ENCODE data around the gene CD58.

CD58 gene

DNA sequence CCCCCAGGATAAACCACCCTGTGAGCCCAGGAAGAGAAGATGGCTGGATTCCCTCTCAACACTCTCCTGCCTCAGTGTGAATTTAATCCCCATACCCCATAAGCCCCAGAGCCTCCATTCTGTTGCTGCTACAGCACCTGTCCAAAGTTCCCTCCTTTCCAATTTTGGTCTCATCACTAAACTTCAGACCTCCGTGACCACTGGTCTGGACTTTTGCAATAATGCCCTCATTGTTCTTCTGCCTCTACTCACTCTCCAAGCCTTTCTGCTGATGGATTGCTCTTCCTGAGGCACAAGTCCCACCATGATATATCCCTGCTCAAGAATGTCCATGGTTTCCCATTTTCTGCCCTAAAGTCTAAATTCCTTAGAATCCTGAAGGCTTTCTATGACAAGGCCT, 83.2 kb downstream of the CD58 start:
- H3K9me3 ChIP-seq (ENCODE audit: severe bottlenecking), result no peaks in the 10 kb centered on the region
- H3K4me3 ChIP-seq (ENCODE audit: severe bottlenecking), result no peak overlapping the region
- H3K36me3 ChIP-seq (ENCODE audit: low read depth), result no peaks in the 10 kb centered on the region
- no peaks in the 10 kb centered on the region for H3K27me3 ChIP-seq (ENCODE audit: insufficient read depth, poor library complexity, severe bottlenecking)
- TF ChIP-seq, protein P1, sequence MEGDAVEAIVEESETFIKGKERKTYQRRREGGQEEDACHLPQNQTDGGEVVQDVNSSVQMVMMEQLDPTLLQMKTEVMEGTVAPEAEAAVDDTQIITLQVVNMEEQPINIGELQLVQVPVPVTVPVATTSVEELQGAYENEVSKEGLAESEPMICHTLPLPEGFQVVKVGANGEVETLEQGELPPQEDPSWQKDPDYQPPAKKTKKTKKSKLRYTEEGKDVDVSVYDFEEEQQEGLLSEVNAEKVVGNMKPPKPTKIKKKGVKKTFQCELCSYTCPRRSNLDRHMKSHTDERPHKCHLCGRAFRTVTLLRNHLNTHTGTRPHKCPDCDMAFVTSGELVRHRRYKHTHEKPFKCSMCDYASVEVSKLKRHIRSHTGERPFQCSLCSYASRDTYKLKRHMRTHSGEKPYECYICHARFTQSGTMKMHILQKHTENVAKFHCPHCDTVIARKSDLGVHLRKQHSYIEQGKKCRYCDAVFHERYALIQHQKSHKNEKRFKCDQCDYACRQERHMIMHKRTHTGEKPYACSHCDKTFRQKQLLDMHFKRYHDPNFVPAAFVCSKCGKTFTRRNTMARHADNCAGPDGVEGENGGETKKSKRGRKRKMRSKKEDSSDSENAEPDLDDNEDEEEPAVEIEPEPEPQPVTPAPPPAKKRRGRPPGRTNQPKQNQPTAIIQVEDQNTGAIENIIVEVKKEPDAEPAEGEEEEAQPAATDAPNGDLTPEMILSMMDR (IDR thresholded peaks at IDR 0.05; ENCODE audit: poor library complexity, severe bottlenecking), result no peak
- H3K4me1 ChIP-seq (ENCODE audit: insufficient read depth, poor library complexity, severe bottlenecking), result peaks cover 18% of the 10 kb centered on the region
- no peak for ATAC-seq (ENCODE audit: low read depth)
- DNase-seq (ENCODE audit: low spot score), result no peak
- no peak overlapping the region for H3K27ac ChIP-seq (ENCODE audit: poor library complexity, severe bottlenecking)

DNA sequence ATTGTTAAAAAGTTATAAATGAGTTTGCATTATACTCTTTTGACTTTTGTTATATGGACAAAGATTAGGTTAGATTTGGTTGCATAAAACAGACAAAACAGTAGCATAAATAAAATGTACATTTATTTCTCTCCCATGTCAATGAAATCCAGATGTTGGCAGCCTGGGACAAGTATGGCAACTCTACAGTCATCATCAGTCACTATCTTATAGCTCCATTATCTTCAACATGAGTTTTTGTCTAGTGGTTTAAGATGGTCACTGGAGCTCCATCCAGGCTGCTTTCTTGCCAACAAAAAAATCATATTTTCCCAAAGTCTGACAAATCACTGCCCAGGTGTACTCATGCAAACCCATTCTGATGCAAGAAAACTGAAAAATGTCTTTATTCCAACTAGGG, 83.8 kb downstream of the CD58 start:
- ATAC-seq (ENCODE audit: low read depth), result no peak
- no peaks in the 10 kb centered on the region for H3K27me3 ChIP-seq (ENCODE audit: insufficient read depth, poor library complexity, severe bottlenecking)
- no peaks in the 10 kb centered on the region for H3K9me3 ChIP-seq (ENCODE audit: severe bottlenecking)
- no peak for DNase-seq (ENCODE audit: low spot score)
- TF ChIP-seq, protein P1 (IDR thresholded peaks at IDR 0.05; ENCODE audit: poor library complexity, severe bottlenecking), result no peak
- no peaks in the 10 kb centered on the region for H3K36me3 ChIP-seq (ENCODE audit: low read depth)
- no peak overlapping the region for H3K27ac ChIP-seq (ENCODE audit: poor library complexity, severe bottlenecking)
- no peak overlapping the region for H3K4me3 ChIP-seq (ENCODE audit: severe bottlenecking)
- H3K4me1 ChIP-seq (ENCODE audit: insufficient read depth, poor library complexity, severe bottlenecking), result peaks cover 18% of the 10 kb centered on the region

DNA sequence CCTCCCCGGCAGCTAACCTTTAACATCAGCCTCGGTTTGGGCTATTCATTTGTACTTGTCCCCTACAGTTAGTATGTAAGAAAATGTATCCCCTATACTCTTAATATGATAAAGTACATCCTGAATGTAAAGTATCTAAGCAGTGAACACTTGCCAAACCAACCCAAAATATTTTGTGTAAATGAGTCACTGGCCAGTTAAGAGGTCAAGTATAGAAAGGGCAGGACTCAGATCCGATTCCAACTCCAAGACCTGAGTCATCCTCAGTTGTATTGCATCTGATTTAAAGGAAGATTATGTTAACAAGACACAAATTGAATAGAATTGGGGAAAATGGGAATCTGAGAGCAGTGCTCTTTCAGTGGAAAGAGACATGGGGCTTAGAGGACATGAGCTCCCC, 84.4 kb downstream of the CD58 start:
- Histone ChIP-seq H3K27me3 (ENCODE audit: insufficient read depth, poor library complexity, severe bottlenecking) (no peaks in the 10 kb centered on the region), H3K4me1 (ENCODE audit: insufficient read depth, poor library complexity, severe bottlenecking) (peaks cover 18% of the 10 kb centered on the region), H3K36me3 (ENCODE audit: low read depth) (no peaks in the 10 kb centered on the region), H3K4me3 (ENCODE audit: severe bottlenecking) (no peak overlapping the region), H3K9me3 (ENCODE audit: severe bottlenecking) (no peaks in the 10 kb centered on the region), H3K27ac (ENCODE audit: poor library complexity, severe bottlenecking) (no peak overlapping the region)
- TF ChIP-seq, protein P1 (IDR thresholded peaks at IDR 0.05; ENCODE audit: poor library complexity, severe bottlenecking), result no peak
- no peak for DNase-seq (ENCODE audit: low spot score)
- ATAC-seq (ENCODE audit: low read depth), result peak; percentile 64

DNA sequence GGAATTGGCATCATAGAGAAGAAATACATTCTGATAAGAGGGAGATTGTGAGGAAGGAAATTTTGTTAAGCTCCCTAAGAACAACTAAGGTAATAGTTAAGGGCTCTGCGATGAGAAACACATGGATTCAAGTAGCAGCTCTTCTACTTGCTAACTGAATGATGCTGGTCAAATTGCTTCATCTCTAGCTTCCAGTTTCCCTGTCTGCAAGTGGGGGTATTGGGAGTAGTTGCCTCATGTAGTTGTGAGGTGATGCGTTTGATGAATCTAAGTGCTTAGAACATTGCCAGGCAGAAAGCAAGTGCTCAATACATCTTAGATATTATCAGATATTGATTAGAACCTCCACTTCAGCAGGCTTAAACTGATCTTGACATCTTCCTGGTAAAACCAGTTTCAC, 84.8 kb downstream of the CD58 start:
- no peaks in the 10 kb centered on the region for H3K9me3 ChIP-seq (ENCODE audit: severe bottlenecking)
- no peak overlapping the region for H3K27ac ChIP-seq (ENCODE audit: poor library complexity, severe bottlenecking)
- DNase-seq (ENCODE audit: low spot score) (no peak), ATAC-seq (ENCODE audit: low read depth) (no peak)
- H3K36me3 ChIP-seq (ENCODE audit: low read depth), result no peaks in the 10 kb centered on the region
- no peak overlapping the region for H3K4me3 ChIP-seq (ENCODE audit: severe bottlenecking)
- H3K4me1 ChIP-seq (ENCODE audit: insufficient read depth, poor library complexity, severe bottlenecking), result peaks cover 18% of the 10 kb centered on the region
- TF ChIP-seq, protein P1 (IDR thresholded peaks at IDR 0.05; ENCODE audit: poor library complexity, severe bottlenecking), result no peak
- H3K27me3 ChIP-seq (ENCODE audit: insufficient read depth, poor library complexity, severe bottlenecking), result no peaks in the 10 kb centered on the region

DNA sequence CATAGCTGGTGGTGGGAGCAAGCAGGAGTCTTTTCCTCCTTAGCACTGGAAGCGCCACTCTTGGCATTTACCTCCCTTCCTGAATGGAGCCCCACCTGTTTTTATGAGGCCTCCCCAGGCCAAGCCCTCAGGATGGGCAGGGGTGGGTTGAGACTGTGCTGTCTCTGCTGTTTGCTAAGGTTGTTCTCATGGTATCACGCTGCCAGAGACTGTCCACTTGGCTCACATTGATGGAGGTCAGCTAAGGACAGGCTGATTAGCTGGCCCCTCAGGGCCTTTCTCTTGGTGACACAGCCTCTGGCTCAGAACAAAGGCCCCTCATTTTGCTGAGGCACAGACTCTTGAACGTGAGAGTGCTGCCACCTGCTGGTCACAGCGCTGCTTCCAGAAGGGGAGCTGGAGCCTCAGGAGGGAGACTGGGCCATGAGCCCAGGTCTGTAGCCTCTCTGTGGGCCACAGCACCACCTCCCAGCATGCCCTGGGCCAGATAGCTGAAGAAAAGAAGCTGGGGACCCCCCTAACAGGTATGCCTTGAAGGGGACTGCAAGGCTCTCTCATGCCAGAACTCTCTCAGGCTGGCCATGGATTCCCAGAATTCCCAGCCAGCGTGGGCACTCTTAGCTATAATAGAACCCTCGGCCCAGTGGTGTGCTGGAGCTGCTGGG, 85.6 kb downstream of the CD58 start:
- Histone ChIP-seq H3K27ac (ENCODE audit: poor library complexity, severe bottlenecking) (no peak overlapping the region), H3K27me3 (ENCODE audit: insufficient read depth, poor library complexity, severe bottlenecking) (no peaks in the 10 kb centered on the region), H3K36me3 (ENCODE audit: low read depth) (no peaks in the 10 kb centered on the region), H3K9me3 (ENCODE audit: severe bottlenecking) (no peaks in the 10 kb centered on the region), H3K4me1 (ENCODE audit: insufficient read depth, poor library complexity, severe bottlenecking) (peaks cover 18% of the 10 kb centered on the region), H3K4me3 (ENCODE audit: severe bottlenecking) (no peak overlapping the region)
- TF ChIP-seq, protein P1 (IDR thresholded peaks at IDR 0.05; ENCODE audit: poor library complexity, severe bottlenecking), result peak; percentile 91
- DNase-seq (ENCODE audit: low spot score), result no peak
- peak; percentile 79 for ATAC-seq (ENCODE audit: low read depth)

Measured in RWPE2 (cell line).